HG03460 (cell line): ENCODE results near the gene SPTLC3.
"Not testable (repeated sequence)": the region's sequence is repeated elsewhere in the genome, so short reads cannot be mapped to it uniquely, and the experiment has no call there.

ENCODE experiments used
- ATAC-seq: cut with Tn5 transposase; IDR thresholded peaks from one replicate; pipeline ENCODE4 v1.9.1; 2021; ENCODE audit not compliant: unreplicated experiment

The SPTLC3 gene

GRCh38 chr20:13008761-13009681 lies at the start of gene SPTLC3:
Gene SPTLC3, plus strand, starts transcription at chr20:13008972. Its CDS starts 296 bp downstream, at chr20:13009268.
- ATAC-seq = peak; percentile 27

GRCh38 chr20:12961725-12962124 lies 47.0 kb upstream of the SPTLC3 start:
- ATAC-seq = no peak

DNA sequence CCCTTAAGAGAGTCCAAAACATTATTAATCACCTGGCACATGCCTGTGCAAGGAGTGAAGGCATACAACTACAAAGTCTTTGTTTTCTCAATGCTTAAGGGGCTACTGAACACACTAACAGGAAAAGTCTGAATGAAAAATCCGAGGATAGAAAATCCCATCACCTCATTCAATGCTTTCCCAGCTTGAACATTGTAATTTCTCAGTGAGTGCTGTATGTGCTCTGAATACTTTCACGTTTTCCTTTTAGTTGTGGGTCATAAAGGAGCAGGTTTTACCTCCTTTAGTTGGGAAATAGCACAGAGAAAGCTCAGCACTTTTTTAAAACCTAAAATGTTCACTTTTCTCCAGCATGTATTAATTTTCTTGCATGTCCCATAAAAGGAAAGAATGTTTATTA lies 45.9 kb upstream of the SPTLC3 start:
- no peak for ATAC-seq

DNA sequence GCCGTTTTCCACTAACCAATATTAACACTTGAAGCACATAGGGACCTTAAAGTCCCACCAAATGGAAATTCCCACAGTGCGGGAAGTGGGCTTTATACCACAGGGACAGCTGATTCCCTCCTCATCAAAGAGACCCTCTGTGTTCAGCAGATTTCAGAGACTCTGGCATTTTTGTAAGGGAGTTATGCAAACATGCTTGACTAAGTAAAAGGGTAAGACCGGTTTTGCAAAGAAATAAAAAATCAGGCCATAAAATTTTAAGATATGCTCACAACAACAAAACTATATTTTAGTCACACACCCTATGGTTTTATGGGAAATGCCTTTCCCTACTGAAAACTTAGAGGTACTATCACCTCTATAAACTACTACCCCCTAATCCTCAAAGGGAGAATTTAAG lies 45.4 kb upstream of the SPTLC3 start:
- ATAC-seq = no peak

DNA sequence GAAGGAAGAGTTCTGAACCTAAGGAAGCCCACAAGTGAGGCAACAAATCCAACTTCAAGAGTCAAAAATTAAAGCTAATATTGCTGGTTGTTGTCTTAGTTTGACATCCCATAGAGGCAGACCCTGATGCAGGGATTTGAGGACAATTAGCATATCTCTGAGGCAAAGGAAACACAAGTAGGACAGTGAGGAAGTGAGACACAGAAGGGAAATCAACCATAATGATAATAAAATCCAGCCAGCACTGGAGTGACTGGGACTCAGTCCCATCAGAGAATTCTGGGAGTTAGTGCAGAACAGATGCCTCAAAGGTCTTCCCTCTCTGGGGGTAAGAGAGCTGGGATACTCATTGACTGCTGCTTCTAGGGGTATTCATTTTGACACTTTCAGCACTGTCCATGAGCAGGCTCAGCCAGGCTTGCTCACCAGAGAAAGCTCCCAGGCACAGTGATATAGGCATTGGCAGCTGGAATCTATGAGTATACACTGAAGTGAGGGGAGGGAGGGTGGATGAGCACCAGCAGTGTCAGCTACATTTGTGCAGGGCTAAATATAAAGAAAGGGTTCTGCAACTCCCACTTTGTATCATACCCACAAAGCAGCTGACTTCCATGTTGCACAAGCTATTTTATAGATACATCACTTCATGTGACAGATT lies 43.4 kb upstream of the SPTLC3 start:
- no peak for ATAC-seq

- no peak for ATAC-seq
These were observed 42.9 kb upstream of the SPTLC3 start for GRCh38 chr20:12965870-12966251.

- no peak for ATAC-seq
These were observed 42.2 kb upstream of the SPTLC3 start for GRCh38 chr20:12966468-12967085.

- ATAC-seq = no peak
These were observed 40.8 kb upstream of the SPTLC3 start for GRCh38 chr20:12967932-12968331.

- ATAC-seq = no peak
These were observed 40.3 kb upstream of the SPTLC3 start for GRCh38 chr20:12968472-12968871.

- ATAC-seq = no peak
These were observed 39.6 kb upstream of the SPTLC3 start for GRCh38 chr20:12969071-12969669.

DNA sequence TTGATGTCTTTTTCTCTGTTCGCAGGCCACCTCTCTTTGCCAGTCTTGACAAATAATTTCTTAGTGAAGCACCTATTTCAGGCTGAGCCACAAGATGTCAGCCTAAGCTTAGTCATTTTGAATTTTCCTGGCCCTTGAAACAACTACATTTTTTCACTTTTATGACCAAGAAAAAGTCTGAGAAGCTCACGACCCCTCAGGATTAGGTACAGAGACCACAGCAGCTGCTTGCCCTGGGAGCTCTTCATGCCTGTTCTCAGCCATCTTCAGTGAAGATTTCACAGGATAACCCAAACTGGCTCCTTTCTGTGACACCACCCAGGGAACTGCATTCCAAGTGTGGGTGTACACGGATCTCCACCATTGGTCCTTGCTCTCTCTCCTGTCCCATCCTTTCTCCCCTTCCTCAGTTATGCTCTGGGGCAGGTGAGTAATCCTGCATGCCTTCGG lies 38.4 kb upstream of the SPTLC3 start:
- no peak for ATAC-seq

DNA sequence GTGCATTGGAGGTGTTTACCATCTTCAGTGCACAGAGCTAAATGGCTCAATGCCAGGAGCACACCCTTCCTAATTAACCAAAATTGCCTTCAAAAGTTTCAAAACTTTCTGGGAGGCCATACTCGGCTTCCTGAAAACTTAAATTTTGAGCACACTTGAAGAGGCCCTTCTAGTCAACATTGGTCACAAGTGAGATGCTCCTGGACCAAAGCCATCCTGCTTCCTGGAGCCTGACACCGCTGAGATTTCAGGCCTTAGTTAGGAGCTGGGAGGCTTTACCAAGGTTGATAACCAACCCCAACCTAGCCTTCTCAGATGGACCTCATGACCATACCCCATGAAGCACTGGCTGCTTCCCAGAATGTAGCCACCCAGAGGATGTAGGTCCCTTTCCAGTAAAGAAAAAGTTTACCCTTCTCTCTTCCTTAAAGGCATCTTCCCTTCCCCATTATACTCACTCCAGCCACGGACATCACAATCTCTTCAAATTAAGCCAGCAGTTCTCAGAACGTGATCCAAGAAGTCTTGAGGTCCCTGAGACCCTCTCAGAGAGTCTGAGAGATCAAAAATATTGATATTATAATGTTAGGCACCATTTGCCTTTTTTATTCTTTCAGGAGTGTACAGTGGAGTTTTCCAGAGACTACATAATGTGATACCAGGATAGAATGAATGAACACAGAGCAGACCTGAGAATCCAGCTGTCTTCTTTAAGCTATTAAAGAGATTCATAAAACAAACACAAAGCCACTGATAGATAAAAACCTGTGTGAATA lies 32.8 kb upstream of the SPTLC3 start:
- no peak for ATAC-seq

- no peak for ATAC-seq
These were observed 32.0 kb upstream of the SPTLC3 start for GRCh38 chr20:12976720-12977309.

DNA sequence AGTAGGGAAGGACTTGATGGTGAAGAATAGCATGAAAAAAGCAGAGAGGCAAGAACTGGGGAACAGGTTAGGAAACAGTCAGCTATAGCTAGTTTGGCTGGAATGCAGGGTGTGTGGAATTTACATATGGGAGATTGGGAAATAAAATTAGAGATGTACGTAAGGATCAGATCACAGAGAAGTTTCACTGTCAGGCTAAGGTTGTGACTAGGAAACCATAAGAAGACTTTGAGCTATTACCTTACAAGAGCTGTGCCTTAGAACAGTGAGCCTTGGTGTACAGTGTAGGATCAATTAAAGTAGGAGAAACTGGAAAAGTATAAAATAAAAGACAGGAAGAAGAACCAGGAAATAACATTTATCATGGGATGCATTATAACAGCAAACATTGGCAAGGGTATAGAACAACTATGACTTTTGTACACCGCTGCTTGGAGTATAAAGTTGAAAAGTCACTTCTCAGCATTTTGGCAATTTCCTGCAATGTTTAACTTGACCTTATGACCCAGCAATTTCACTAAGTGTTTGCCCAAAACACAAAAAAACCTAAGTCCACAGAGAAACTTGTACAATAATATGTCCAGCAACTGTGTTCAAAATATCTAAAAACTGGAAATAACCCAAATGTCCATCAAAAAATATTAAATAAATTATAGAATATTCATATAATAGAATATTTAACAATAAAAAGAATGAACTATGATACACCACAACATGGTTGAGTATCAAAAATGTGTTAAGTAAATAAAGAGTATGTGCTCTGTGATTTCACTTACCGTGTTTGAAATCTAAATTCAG lies 31.2 kb upstream of the SPTLC3 start:
- ATAC-seq = no peak

DNA sequence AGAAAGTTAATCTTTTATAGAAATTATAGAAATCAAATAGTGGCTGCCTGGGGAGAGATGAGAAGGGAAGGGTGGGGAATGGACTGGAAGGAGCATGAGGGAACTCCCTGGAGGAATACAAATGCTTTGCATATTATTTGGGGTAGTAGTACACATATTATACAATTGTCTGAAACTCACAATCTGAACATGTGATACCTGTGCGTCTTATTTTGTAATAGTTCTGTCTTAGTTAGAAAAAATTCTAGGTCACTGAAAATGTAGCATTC lies 30.7 kb upstream of the SPTLC3 start:
- no peak for ATAC-seq

DNA sequence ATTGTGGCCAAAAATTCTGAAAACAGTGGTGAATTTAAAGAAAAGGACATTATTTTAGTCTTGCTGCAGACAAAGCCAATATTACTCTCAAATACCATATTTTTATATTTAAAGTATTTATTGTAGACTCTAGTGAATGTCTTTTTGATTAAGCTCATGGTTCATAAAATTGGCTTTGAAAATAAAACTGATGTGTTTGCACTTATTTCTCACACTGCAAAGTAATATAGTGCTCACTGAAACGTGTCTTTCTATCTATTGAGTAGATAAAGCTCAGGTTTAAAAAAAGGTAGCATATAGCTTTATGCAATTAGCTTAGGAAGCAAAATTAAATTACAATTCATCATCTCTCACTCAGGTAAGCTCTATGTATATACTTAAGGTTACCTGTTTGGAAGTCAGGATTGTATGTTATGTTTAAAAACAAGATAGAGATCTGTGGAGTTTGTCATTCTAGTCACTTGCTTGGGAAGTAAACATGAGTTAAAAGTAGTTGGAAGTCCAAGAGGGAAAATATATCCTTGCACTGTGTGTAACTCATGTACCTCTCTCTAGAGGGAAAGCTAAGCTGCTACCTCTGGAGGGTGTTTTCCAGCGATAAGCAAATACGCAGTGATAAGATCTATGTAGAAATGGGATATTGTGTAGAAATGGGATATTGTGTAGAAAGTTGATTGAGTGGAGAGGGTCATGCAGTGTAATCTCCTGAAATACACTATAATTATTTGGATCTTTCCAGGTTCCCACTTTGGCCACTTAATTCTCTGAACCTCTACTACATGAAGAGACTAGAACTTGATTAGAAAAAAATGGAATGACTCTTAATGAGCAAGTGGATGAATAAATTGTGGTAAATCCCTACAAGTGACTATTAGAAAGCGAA lies 29.9 kb upstream of the SPTLC3 start:
- ATAC-seq = no peak

DNA sequence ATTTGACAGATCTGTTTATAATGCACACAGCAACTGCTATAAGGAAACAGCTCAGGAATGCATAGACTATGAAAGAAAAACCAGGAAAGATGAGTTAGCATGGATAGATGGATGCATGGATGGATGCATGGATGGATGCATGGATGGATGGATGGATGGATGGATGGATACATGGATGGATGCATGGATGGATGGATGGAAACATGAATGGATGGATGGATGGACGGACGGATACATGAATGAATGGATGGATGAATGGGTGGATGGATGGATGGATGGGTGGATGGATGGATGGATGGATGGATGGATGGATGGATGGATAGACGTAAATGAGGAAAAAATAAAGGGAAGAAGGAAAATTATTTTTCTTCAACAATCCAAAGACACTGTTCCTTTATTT lies 29.1 kb upstream of the SPTLC3 start:
- not testable (repeated sequence) for ATAC-seq

- ATAC-seq = no peak
These were observed 26.7 kb upstream of the SPTLC3 start for GRCh38 chr20:12982098-12982497.
